ENCODE measurements around the gene RNLS.

The RNLS gene

DNA sequence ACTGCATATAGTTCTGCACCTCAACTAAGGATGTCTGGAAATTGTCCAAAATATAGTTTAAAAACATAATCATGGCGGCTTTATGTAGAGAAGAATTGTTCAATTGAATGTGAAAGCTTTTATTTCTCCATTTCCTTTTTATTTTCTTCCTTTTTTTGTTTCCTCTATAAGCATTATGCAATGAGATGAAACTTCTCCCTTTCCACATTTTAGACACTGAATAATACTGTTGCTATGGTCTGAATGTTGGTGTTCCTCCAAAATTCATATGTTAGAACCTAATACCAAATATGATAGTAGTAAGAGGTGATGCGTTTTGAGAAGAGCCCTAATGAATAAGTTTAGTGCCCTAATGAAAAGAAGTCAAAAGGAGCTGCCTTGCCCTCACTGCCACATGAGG lies 175.0 kb downstream of the RNLS start:
- H2AFZ ChIP-seq (ENCODE audit: low read length): no peak overlapping the region
- no peaks in the 10 kb centered on the region for H3K79me2 ChIP-seq (ENCODE audit: insufficient read depth, low read length)
- TF ChIP-seq, protein P1, sequence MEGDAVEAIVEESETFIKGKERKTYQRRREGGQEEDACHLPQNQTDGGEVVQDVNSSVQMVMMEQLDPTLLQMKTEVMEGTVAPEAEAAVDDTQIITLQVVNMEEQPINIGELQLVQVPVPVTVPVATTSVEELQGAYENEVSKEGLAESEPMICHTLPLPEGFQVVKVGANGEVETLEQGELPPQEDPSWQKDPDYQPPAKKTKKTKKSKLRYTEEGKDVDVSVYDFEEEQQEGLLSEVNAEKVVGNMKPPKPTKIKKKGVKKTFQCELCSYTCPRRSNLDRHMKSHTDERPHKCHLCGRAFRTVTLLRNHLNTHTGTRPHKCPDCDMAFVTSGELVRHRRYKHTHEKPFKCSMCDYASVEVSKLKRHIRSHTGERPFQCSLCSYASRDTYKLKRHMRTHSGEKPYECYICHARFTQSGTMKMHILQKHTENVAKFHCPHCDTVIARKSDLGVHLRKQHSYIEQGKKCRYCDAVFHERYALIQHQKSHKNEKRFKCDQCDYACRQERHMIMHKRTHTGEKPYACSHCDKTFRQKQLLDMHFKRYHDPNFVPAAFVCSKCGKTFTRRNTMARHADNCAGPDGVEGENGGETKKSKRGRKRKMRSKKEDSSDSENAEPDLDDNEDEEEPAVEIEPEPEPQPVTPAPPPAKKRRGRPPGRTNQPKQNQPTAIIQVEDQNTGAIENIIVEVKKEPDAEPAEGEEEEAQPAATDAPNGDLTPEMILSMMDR (IDR thresholded peaks at IDR 0.05; ENCODE audit: low read length): no peak
- no peak for TF ChIP-seq EZH2 (IDR thresholded peaks at IDR 0.05; ENCODE audit: borderline replicate concordance, low read length)
- H3K27ac ChIP-seq (ENCODE audit: low read depth, low read length, poor library complexity, severe bottlenecking): no peak overlapping the region
- H3K9me3 ChIP-seq (ENCODE audit: low read length): no peaks in the 10 kb centered on the region
- H3K36me3 ChIP-seq (ENCODE audit: insufficient read depth, low read length): no peaks in the 10 kb centered on the region
- no peaks in the 10 kb centered on the region for H3K9me2 ChIP-seq (ENCODE audit: low read depth, low read length)
- H3K9ac ChIP-seq (ENCODE audit: low read length): no peak overlapping the region
- H3K4me3 ChIP-seq (ENCODE audit: low read depth, low read length, poor library complexity, severe bottlenecking): no peak overlapping the region
- no peaks in the 10 kb centered on the region for H4K20me1 ChIP-seq (ENCODE audit: insufficient read depth, low read length)
- no peaks in the 10 kb centered on the region for H3F3A ChIP-seq (ENCODE audit: insufficient read depth, low read length)
- H3K27me3 ChIP-seq (ENCODE audit: insufficient read depth, low read length): no peaks in the 10 kb centered on the region
- H3K4me2 ChIP-seq (ENCODE audit: low read length): no peak overlapping the region
- H3K4me1 ChIP-seq (ENCODE audit: insufficient read depth, low read length, severe bottlenecking): peaks cover 25% of the 10 kb centered on the region

DNA sequence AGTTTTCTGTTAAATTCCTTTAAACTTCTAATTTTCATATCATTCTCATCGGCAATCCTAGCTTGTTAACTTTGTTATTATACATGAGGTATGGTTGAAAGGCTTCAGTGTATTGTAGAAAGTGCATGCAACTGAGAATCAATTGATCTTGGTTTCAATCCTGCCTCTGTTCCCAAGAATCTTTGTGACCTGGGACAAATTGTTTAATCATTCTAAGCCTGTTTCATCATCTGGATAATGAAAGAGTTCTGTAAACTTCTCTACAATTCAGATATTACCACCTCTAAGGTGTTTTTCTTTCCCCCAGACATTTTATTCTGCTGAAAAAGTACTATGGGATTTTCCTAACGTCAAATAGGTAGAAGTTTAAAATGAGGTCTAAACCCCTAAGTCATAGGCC lies 179.0 kb downstream of the RNLS start:
- Histone ChIP-seq H3K27ac (ENCODE audit: low read depth, low read length, poor library complexity, severe bottlenecking) (no peak overlapping the region), H3K36me3 (ENCODE audit: insufficient read depth, low read length) (no peaks in the 10 kb centered on the region), H3K9me3 (ENCODE audit: low read length) (no peaks in the 10 kb centered on the region), H3K4me3 (ENCODE audit: low read depth, low read length, poor library complexity, severe bottlenecking) (no peak overlapping the region), H2AFZ (ENCODE audit: low read length) (no peak overlapping the region), H3K9me2 (ENCODE audit: low read depth, low read length) (no peaks in the 10 kb centered on the region), H3K79me2 (ENCODE audit: insufficient read depth, low read length) (no peaks in the 10 kb centered on the region), H3K4me1 (ENCODE audit: insufficient read depth, low read length, severe bottlenecking) (no peaks in the 10 kb centered on the region), H4K20me1 (ENCODE audit: insufficient read depth, low read length) (no peaks in the 10 kb centered on the region), H3K27me3 (ENCODE audit: insufficient read depth, low read length) (no peaks in the 10 kb centered on the region), H3F3A (ENCODE audit: insufficient read depth, low read length) (no peaks in the 10 kb centered on the region), H3K9ac (ENCODE audit: low read length) (no peak overlapping the region), H3K4me2 (ENCODE audit: low read length) (no peak overlapping the region)
- no peak for TF ChIP-seq EZH2 (IDR thresholded peaks at IDR 0.05; ENCODE audit: borderline replicate concordance, low read length)
- TF ChIP-seq, protein P1 (IDR thresholded peaks at IDR 0.05; ENCODE audit: low read length): no peak

DNA sequence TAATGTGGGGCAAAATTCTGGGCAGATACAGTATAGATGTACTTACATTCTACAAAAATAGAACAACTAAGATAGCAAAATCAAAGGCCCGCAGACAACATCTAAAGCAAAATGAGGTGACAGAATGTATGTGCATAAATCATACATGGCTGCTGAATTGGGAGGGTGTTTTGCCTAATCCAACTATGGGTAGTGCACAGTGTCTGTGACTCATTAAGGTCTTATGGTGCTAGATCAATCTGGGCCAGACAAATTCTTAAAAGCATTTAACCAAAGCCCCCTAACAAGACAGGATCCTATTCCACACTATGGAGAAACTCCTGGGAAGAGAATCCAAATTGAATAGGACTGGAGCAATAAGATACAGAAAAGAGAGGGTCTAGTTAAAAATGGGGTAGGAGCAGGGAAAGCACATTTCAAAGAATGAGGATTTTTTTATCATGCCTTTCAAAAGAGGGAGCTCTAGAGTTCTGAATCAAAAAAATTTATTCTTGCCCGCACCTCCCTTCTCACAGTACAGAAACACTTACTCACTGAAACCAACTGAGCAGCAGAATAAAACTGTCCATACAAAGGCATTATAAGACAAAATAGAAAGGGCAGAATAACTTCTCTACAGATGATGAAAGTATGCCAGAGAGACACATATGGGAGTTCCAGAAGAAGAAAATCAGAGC lies 181.3 kb downstream of the RNLS start:
- Histone ChIP-seq H3K4me2 (ENCODE audit: low read length) (no peak overlapping the region), H4K20me1 (ENCODE audit: insufficient read depth, low read length) (no peaks in the 10 kb centered on the region), H3F3A (ENCODE audit: insufficient read depth, low read length) (no peaks in the 10 kb centered on the region), H3K9me2 (ENCODE audit: low read depth, low read length) (no peaks in the 10 kb centered on the region), H3K79me2 (ENCODE audit: insufficient read depth, low read length) (no peaks in the 10 kb centered on the region), H3K9ac (ENCODE audit: low read length) (no peak overlapping the region), H3K27me3 (ENCODE audit: insufficient read depth, low read length) (no peaks in the 10 kb centered on the region), H3K36me3 (ENCODE audit: insufficient read depth, low read length) (no peaks in the 10 kb centered on the region), H3K27ac (ENCODE audit: low read depth, low read length, poor library complexity, severe bottlenecking) (no peak overlapping the region), H2AFZ (ENCODE audit: low read length) (no peak overlapping the region), H3K4me1 (ENCODE audit: insufficient read depth, low read length, severe bottlenecking) (no peaks in the 10 kb centered on the region), H3K9me3 (ENCODE audit: low read length) (no peaks in the 10 kb centered on the region), H3K4me3 (ENCODE audit: low read depth, low read length, poor library complexity, severe bottlenecking) (no peak overlapping the region)
- TF ChIP-seq EZH2 (IDR thresholded peaks at IDR 0.05; ENCODE audit: borderline replicate concordance, low read length): no peak
- TF ChIP-seq, protein P1 (IDR thresholded peaks at IDR 0.05; ENCODE audit: low read length): peak; percentile 40; the same call in 1 of the 2 replicates

Measured in OCI-LY1 (cell line).